ENCODE data around the gene FBXO17.
"Not testable (repeated sequence)": the region's sequence is repeated elsewhere in the genome, so short reads cannot be mapped to it uniquely, and the experiment has no call there.

FBXO17 gene, protein sequence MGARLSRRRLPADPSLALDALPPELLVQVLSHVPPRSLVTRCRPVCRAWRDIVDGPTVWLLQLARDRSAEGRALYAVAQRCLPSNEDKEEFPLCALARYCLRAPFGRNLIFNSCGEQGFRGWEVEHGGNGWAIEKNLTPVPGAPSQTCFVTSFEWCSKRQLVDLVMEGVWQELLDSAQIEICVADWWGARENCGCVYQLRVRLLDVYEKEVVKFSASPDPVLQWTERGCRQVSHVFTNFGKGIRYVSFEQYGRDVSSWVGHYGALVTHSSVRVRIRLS

GRCh38 chr19:38975214-38975860, at the start of gene FBXO17:
Gene FBXO17, minus strand, starts transcription at chr19:38975742. Its CDS starts 25,423 bp downstream, at chr19:38950319.
- in situ Hi-C loops (cut with MboI; ENCODE audit: low sequenced_read_pairs): no loop called here

DNA sequence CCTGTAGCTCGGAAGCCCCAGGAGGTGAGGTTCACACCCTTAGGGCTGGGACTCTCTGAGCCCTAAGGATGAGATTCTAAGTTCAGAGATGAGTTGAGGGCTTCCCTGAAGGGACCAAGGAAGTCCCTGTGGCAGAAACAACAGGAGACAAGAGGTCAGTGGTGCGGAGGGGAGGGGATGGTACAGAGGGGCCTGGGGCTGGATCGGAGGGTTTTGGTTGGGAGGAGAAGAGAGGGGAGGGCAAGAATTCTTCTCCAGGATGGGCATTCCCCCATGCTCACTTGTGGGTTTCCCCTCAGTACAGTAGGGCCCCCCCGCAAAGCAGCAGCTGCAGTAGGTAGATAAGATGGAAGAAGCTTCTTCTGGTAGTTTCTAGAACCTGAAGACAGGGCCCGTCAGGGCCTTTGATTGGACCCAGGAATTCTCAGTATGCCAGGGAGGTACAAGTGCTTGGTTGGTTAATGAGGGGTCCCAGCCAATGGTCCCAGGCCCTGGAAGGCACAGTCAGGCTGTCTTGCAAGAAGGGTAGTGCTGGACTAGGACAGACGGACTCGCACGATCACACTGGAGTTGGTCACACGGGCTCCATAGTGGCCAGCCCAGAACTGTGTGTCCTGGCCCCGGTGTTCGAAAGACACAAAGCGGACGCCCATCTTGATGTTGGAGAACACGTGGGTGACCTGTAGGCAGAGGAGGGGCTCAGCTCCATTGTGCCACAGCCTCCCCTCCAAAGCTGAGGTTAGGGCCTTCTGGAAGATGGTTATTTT, 49.5 kb upstream of the FBXO17 start:
- in situ Hi-C loops (cut with MboI; ENCODE audit: low sequenced_read_pairs): no loop called here

- in situ Hi-C loops (cut with MboI; ENCODE audit: low sequenced_read_pairs): no loop called here
These were observed 45.5 kb upstream of the FBXO17 start for GRCh38 chr19:39021063-39021462.

- in situ Hi-C loops (cut with MboI; ENCODE audit: low sequenced_read_pairs): no loop called here
These were observed 42.1 kb upstream of the FBXO17 start for GRCh38 chr19:39017646-39018045.

GRCh38 chr19:39017026-39017425, 41.5 kb upstream of the FBXO17 start:
- in situ Hi-C loops (cut with MboI; ENCODE audit: low sequenced_read_pairs): no loop called here

- in situ Hi-C loops (cut with MboI; ENCODE audit: low sequenced_read_pairs): no loop called here
These were observed 38.5 kb upstream of the FBXO17 start for GRCh38 chr19:39014037-39014436.

- in situ Hi-C loops (cut with MboI; ENCODE audit: low sequenced_read_pairs): no loop called here
These were observed 33.5 kb upstream of the FBXO17 start for GRCh38 chr19:39009001-39009400.

DNA sequence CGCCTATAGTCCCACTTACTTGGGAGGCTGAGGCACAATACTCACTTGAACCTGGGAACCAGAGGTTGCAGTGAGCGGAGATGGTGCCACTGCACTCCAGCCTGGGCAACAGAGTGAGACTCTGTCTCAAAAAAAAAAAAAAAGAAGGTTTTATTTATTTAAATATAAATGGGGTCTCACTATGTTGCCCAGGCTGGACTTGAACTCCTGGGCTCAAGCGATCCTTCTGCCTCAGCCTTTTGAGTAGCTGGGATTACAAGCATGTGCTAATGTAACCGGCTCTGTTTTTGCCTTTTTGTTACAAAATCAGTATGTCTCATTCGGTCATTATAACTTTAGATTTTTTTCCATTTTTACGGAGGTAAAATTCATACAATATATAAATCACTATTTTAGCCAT, 32.6 kb upstream of the FBXO17 start:
- in situ Hi-C loops (cut with MboI; ENCODE audit: low sequenced_read_pairs): no loop called here

DNA sequence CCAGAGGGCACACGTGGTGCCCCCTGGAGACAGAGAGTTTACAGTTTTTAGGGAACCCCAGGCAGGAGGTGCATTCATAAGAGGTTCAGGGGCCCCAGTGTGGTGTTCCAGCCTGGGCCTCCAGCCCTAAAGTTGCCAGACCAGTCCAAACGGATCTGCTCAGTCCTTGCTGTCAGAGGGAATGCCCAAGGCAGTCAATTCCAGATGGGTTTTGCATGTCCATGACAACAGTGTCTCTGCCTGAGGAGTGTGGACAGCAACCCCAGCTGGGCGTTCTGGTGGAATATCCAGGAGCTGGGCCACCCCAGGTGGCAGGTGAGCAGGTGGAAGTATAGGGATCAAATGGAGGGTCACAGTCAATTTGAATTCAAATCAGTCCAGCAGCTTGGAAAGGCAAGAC, 31.6 kb upstream of the FBXO17 start:
- in situ Hi-C loops (cut with MboI; ENCODE audit: low sequenced_read_pairs): no loop called here

- in situ Hi-C loops (cut with MboI; ENCODE audit: low sequenced_read_pairs): no loop called here
These were observed 28.9 kb upstream of the FBXO17 start for GRCh38 chr19:39004403-39004802.

DNA sequence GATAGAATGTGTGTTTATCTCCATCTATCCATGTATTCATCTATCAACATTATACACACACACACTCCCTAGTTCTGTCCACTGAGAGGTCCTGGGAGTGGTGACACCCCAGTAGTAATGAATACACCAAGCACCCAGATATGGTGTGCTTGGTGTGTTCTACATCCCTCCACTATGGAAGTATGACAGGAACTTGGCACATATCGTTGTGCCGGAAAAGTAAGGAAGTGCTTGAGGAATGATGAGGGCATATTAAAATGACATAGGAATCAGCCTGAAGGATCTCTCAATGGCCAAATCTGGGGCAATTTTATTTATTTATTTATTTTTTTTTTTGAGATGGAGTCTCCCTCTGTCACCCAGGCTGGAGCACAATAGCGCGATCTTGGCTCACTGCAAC, 28.3 kb upstream of the FBXO17 start:
- in situ Hi-C loops (cut with MboI; ENCODE audit: low sequenced_read_pairs): no loop called here

GRCh38 chr19:39003188-39003587, 27.6 kb upstream of the FBXO17 start:
- in situ Hi-C loops (cut with MboI; ENCODE audit: low sequenced_read_pairs): no loop called here

DNA sequence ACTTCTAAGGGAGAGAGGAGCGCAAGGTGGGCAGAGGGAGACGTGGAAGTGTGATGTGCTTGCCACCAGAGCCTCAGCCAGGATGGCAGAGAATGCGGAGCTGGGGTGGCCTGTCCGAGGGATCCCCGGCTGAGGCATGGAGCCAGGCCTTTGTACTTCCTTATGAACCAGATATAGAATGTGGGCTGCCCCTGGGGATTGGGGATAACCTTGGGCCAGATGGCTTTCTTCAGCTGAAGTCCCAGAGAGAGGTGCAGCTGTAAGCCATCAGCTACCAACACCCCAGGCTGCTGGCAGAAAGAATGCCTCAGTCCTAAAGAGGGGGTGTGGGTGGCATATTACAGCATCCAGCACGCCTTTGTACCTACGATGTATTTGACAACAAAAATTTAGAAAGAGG, 25.5 kb upstream of the FBXO17 start:
- in situ Hi-C loops (cut with MboI; ENCODE audit: low sequenced_read_pairs): no loop called here

- in situ Hi-C loops (cut with MboI; ENCODE audit: low sequenced_read_pairs): not testable (repeated sequence)
These were observed 22.0 kb upstream of the FBXO17 start for GRCh38 chr19:38997576-38997975.

DNA sequence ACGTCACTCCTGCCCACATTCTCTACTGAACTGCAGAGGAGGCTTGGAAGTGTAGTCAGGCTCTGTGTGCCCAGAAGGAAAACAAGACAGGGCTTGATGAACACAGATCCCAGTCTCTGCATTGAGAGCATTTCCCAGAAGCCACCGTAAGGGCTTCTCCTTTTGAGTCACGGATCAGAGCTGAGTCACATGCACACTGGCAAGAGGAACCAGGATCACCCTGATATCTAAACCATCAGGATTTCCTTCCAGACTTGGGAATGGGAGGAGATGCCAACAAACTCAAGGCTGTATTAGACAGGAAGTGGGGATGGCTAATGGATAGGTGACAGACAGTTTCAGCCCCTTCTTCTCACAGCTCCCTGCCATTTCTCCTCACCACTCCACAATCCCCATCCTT, 17.7 kb upstream of the FBXO17 start:
- in situ Hi-C loops (cut with MboI; ENCODE audit: low sequenced_read_pairs): no loop called here

- in situ Hi-C loops (cut with MboI; ENCODE audit: low sequenced_read_pairs): no loop called here
These were observed 15.6 kb upstream of the FBXO17 start for GRCh38 chr19:38990949-38991697.

GRCh38 chr19:38989614-38990013, 14.1 kb upstream of the FBXO17 start:
- in situ Hi-C loops (cut with MboI; ENCODE audit: low sequenced_read_pairs): not testable (repeated sequence)

- in situ Hi-C loops (cut with MboI; ENCODE audit: low sequenced_read_pairs): no loop called here
These were observed 13.6 kb upstream of the FBXO17 start for GRCh38 chr19:38989066-38989605.

DNA sequence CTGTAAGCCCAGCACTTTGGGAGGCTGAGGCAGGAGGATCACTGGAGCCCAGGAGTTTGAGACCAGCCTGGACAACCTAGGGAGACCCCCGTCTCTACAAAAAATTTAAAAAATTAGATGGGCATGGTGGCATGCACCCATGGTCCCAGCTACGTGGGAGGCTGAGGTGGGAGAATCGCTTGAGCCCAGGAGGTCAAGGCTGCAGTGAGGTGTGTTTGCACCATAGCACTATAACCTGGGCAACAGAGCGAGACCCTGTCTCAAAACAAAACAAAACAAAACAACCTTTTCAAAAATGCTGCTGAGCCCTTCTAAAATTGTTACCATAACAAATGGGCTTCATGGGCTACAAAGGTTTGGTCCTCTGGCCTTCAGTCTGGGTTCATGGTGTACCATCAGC, 13.1 kb upstream of the FBXO17 start:
- in situ Hi-C loops (cut with MboI; ENCODE audit: low sequenced_read_pairs): not testable (repeated sequence)

DNA sequence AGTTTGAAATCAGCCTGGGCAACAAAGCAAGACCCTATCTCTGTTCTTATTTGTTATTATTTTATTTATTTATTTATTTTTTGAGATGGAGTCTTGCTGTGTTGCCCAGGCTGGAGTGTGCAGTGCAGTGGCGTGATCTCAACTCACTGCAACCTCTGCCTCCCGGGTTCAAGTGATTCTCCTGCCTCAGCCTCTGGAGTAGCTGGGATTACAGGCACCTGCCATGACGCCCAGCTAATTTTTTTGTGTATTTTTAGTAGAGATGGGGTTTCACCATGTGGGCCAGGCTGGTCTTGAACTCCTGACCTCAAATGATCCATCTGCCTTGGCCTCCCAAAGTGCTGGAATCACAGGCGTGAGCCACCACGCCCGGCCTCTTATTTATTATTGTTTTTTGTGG, 12.2 kb upstream of the FBXO17 start:
- in situ Hi-C loops (cut with MboI; ENCODE audit: low sequenced_read_pairs): not testable (repeated sequence)

- in situ Hi-C loops (cut with MboI; ENCODE audit: low sequenced_read_pairs): no loop called here
These were observed 9.7 kb upstream of the FBXO17 start for GRCh38 chr19:38985262-38985661.
